ENCODE data around the gene GAS5.

GRCh38 chr1:173821680-173822079 lies 46.1 kb downstream of the GAS5 start:
- TF ChIP-seq CTCF (IDR thresholded peaks at IDR 0.05; ENCODE audit: low read length) (no peak), EZH2 (IDR thresholded peaks at IDR 0.05; ENCODE audit: borderline replicate concordance, low read length) (no peak)
